Sigmoid colon (tissue), 4 donors: ENCODE measurements around the gene NOL11.

Source experiments
- CTCF ChIP-seq, 4 experiments: fragments of 450-650 bp in 3 of 4; fragments of 200-600 bp in 1 of 4; IDR thresholded peaks; one replicate each; pipeline ENCODE4 v1.5.1; 2016 to 2019; ENCODE audit warnings: antibody characterized with exemption in 4 of 4, mild to moderate bottlenecking in 3 of 4, moderate library complexity in 2 of 4
- EP300 ChIP-seq, 4 donors: sonication (generic); formaldehyde crosslinking; IDR thresholded peaks; one replicate each; pipeline ENCODE4 v1.6.1; 2017; ENCODE audit warnings: antibody characterized with exemption in 4 of 4
- POLR2A ChIP-seq, 2 donors: fragments of 450-650 bp; IDR thresholded peaks; one replicate each; pipeline ENCODE4 v1.6.1; 2016; ENCODE audit warnings: antibody characterized with exemption in 2 of 2, mild to moderate bottlenecking in 2 of 2, moderate library complexity in 2 of 2
- POLR2AphosphoS5 ChIP-seq, 4 donors: sonication (generic); formaldehyde crosslinking; IDR thresholded peaks; one replicate each; pipeline ENCODE4 v1.6.1; 2017; ENCODE audit warnings: antibody characterized with exemption in 4 of 4

- TF ChIP-seq CTCF (IDR thresholded peaks at IDR 0.05) (no peak), POLR2A (IDR thresholded peaks at IDR 0.05) (no peak), EP300 (IDR thresholded peaks at IDR 0.05) (no peak), POLR2AphosphoS5 (IDR thresholded peaks at IDR 0.05) (no peak)
Observed at GRCh38 chr17:67754001-67754400, 36.3 kb downstream of the NOL11 start.
